SU-DHL-6 (cell line): Measurements from ENCODE around the gene PCARE.

Experiments used
- H2AFZ ChIP-seq: fragments of 200-600 bp; sonication (generic); 2 replicates; pipeline ENCODE4 v1.6.1; 2014; ENCODE audit warnings: low read depth, mild to moderate bottlenecking, moderate library complexity, mixed read lengths, antibody characterized with exemption, low read length; ENCODE audit not compliant: severe bottlenecking
- H3F3A ChIP-seq: fragments of 200-600 bp; shearing (Covaris generic); 2 replicates; pipeline ENCODE4 v1.6.0; 2016; ENCODE audit warnings: antibody characterized with exemption, mild to moderate bottlenecking; ENCODE audit not compliant: insufficient read depth
- H3K27ac ChIP-seq: fragments of 200-600 bp; sonication (generic); 2 replicates; pipeline ENCODE4 v1.5.1; 2016; ENCODE audit warnings: low read depth, mild to moderate bottlenecking, low read length, moderate library complexity, mixed read lengths
- H3K27me3 ChIP-seq: fragments of 200-600 bp; sonication (generic), shearing (Covaris generic); 2 replicates; pipeline ENCODE4 v1.6.0; 2014; ENCODE audit warnings: mild to moderate bottlenecking, low read length
- H3K36me3 ChIP-seq: fragments of 200-600 bp; sonication (generic); 2 replicates; pipeline ENCODE4 v1.6.1; 2014; ENCODE audit warnings: mild to moderate bottlenecking, low read length, mixed read lengths
- H3K4me2 ChIP-seq: fragments of 300-600, 200-600 bp; shearing (Covaris generic), sonication (generic); 2 replicates; pipeline ENCODE4 v1.6.0; 2014; ENCODE audit warnings: low read length, low read depth, mild to moderate bottlenecking; ENCODE audit not compliant: poor library complexity, severe bottlenecking
- H3K4me3 ChIP-seq: fragments of 200-600 bp; sonication (generic); 2 replicates; pipeline ENCODE4 v1.5.1; 2014; ENCODE audit warnings: antibody characterized with exemption, low read length, mild to moderate bottlenecking, mixed read lengths; ENCODE audit not compliant: insufficient read depth, poor library complexity, severe bottlenecking
- H3K79me2 ChIP-seq: fragments of 200-600 bp; sonication (generic); 2 replicates; pipeline ENCODE4 v1.6.1; 2014; ENCODE audit warnings: mild to moderate bottlenecking, low read length, moderate library complexity; ENCODE audit not compliant: insufficient read depth
- H3K9ac ChIP-seq: fragments of 200-600 bp; sonication (generic); 2 replicates; pipeline ENCODE4 v1.7.0; 2014; ENCODE audit warnings: mild to moderate bottlenecking, low read length
- H3K9me2 ChIP-seq: fragments of 200-600 bp; sonication (generic); replicated peaks from 2 replicates; pipeline ENCODE4 v1.6.1; 2014; ENCODE audit warnings: low read length; ENCODE audit not compliant: insufficient read depth
- H3K9me3 ChIP-seq: fragments of 200-600 bp; sonication (generic); 2 replicates; pipeline ENCODE4 v1.6.1; 2014; ENCODE audit warnings: low read length, mixed read lengths; ENCODE audit not compliant: insufficient read depth
- H4K20me1 ChIP-seq: fragments of 200-600 bp; sonication (generic); 2 replicates; pipeline ENCODE4 v1.6.1; 2014; ENCODE audit warnings: low read depth, mild to moderate bottlenecking, antibody characterized with exemption, low read length, moderate library complexity, mixed read lengths
- EZH2phosphoT487 ChIP-seq: fragments of 200-600 bp; sonication (generic), shearing (Covaris generic); conservative IDR thresholded peaks from 2 replicates; pipeline ENCODE4 v1.6.1; 2018; ENCODE audit warnings: mild to moderate bottlenecking, antibody characterized with exemption, low read length, moderate library complexity, mixed read lengths
- TF ChIP-seq, protein P1 (sequence below): fragments of 200-600 bp; sonication (generic); IDR thresholded peaks from one replicate; pipeline ENCODE4 v1.5.1; 2017; ENCODE audit warnings: antibody characterized with exemption, mild to moderate bottlenecking, low read length, moderate library complexity; ENCODE audit not compliant: insufficient read depth, poor library complexity, severe bottlenecking

Gene PCARE

DNA sequence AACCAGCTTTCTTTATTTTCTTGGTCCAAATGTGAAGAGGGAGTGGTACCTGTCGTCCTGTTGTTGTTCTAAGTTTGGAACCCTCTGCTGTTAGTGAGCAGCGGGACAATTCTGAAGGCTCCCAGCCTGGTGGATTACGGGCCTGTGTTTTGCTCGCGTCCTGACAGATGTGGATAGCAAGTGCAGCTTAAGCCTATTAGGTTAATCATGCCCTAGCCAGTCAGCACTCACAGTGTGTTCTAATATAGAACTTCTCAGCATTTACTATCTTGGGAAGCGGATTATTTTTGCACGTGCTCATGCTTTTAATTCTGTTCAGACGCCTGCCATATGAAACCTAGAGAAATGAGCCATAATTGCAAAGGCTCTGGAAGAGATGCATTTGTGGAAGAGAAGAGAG is at the start of gene PCARE:
TSS of gene PCARE (minus strand) at position 113 of the 400 bp plus-strand sequence. CDS start 262 bp downstream, outside the sequence.
- Histone ChIP-seq H3K4me2 (no peak within 1 kb of the TSS), H3K9me3 (peaks cover 4% of the 10 kb centered on the region; the same call in 1 of the 2 replicates), H3K9ac (no peak within 1 kb of the TSS), H3K36me3 (no peaks in the 10 kb centered on the region), H3K4me3 (no peak within 1 kb of the TSS), H4K20me1 (no peaks in the 10 kb centered on the region), H3K27ac (no peak within 1 kb of the TSS), H3K9me2 (no peaks in the 10 kb centered on the region), H3K79me2 (no peaks in the 10 kb centered on the region), H3F3A (no peaks in the 10 kb centered on the region), H3K27me3 (no peaks in the 10 kb centered on the region), H2AFZ (no peak within 1 kb of the TSS)
- TF ChIP-seq, protein P1, sequence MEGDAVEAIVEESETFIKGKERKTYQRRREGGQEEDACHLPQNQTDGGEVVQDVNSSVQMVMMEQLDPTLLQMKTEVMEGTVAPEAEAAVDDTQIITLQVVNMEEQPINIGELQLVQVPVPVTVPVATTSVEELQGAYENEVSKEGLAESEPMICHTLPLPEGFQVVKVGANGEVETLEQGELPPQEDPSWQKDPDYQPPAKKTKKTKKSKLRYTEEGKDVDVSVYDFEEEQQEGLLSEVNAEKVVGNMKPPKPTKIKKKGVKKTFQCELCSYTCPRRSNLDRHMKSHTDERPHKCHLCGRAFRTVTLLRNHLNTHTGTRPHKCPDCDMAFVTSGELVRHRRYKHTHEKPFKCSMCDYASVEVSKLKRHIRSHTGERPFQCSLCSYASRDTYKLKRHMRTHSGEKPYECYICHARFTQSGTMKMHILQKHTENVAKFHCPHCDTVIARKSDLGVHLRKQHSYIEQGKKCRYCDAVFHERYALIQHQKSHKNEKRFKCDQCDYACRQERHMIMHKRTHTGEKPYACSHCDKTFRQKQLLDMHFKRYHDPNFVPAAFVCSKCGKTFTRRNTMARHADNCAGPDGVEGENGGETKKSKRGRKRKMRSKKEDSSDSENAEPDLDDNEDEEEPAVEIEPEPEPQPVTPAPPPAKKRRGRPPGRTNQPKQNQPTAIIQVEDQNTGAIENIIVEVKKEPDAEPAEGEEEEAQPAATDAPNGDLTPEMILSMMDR, result no peak
- TF ChIP-seq EZH2phosphoT487, result no peak

DNA sequence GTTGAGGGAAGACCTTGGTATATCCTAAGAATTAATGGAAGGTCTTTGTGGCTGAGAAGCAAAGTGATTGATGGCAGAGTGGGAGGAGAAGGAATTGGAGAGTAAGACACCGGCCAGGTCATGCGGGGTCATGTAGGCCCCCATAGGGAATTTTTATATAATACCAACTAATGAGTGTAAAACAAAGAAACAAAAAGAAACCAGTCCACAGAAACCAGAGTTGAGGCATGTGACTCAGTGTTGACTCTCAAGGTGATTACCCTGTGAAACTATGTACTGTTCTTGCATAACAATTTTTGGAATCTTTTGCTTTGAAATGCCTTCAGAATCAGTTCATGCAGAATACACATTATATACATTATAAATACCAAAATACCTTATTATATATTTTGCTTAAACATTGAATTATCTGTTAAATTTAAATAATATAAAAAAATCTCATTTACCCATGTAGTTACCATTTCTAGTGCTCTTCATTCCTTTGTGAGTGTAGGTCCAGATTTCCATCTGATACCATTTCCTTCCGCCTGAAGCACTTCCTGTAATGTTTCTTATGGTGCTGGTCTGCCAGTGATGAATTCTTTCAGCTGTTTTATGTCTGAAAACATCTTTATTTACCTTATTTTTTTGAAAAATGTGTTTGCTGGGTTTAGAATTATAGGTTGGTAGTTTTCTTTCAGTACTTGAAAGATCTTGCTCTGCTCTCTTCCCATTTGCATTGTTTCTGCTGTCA is 49.5 kb upstream of the PCARE start:
- H3K27me3 ChIP-seq, result no peaks in the 10 kb centered on the region
- no peak for TF ChIP-seq EZH2phosphoT487
- TF ChIP-seq, protein P1, result no peak
- no peaks in the 10 kb centered on the region for H4K20me1 ChIP-seq
- no peak overlapping the region for H3K27ac ChIP-seq
- no peaks in the 10 kb centered on the region; the same call in 1 of the 2 replicates for H3K36me3 ChIP-seq
- H3F3A ChIP-seq, result no peaks in the 10 kb centered on the region
- H3K79me2 ChIP-seq, result no peaks in the 10 kb centered on the region
- no peak overlapping the region for H3K9ac ChIP-seq
- no peaks in the 10 kb centered on the region for H3K9me2 ChIP-seq
- H3K4me2 ChIP-seq, result no peak overlapping the region
- H2AFZ ChIP-seq, result no peak overlapping the region
- H3K4me3 ChIP-seq, result no peak overlapping the region
- H3K9me3 ChIP-seq, result no peaks in the 10 kb centered on the region

DNA sequence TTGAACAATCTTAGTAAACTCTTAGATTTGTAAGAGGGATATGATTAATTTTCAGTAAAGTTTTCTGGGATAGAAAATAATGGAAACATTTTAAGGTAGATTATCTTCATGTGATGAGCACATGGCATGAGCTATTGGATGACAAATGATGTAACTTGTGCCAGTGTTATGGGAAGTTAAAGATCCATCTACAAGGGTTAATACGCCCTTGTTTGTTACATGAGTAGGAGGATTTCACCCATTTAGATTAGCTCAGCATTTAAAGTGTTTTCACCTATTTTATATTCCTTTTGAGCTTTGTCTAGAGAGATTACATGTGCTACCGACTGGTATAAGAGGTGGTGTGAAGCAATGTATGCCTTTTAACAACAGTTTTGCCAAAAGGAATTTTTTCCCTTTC is 46.5 kb upstream of the PCARE start:
- Histone ChIP-seq H4K20me1 (no peaks in the 10 kb centered on the region), H3K4me3 (no peak overlapping the region), H3K27me3 (no peaks in the 10 kb centered on the region), H2AFZ (no peak overlapping the region), H3K79me2 (no peaks in the 10 kb centered on the region), H3K9me2 (no peaks in the 10 kb centered on the region), H3K4me2 (no peak overlapping the region), H3K9me3 (no peaks in the 10 kb centered on the region), H3F3A (no peaks in the 10 kb centered on the region), H3K9ac (no peak overlapping the region), H3K36me3 (no peaks in the 10 kb centered on the region; the same call in 1 of the 2 replicates), H3K27ac (no peak overlapping the region)
- TF ChIP-seq EZH2phosphoT487, result no peak
- TF ChIP-seq, protein P1, result no peak
